ENCODE results near the gene GYPB. TPM values are rescaled to one million over a fixed set of nuclear protein-coding genes. Genes with fewer than 3 reads are reported as not detected.
A peak's percentile ranks its signal among the peaks of the same experiment; 100 is the strongest.
"Not testable (repeated sequence)": the region's sequence is repeated elsewhere in the genome, so short reads cannot be mapped to it uniquely, and the experiment has no call there.

Gene GYPB
- total RNA-seq, 2 donors from 2014 or later: not detected

DNA sequence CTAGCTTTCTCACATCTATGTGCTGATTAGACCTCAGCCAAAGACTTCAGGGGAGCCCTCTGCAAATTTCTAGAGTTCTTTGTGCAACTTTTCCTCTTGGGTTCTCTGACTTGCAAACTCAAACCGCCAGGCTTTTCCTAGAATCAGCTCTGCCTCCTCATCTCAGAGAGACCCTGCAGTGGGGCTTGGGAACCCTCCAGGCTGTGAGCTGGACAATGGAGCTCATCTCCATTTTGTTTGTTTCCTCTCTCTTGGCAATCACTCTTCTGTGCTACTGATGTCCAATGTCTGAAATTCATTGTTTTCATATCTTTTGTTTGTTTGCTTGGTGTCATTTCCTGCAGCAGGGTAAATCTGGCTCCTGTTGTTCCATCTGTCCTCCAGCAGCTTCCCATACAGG is 33.0 kb downstream of the GYPB start:
- ATAC-seq: no peak
- Mint-ChIP-seq H3K27ac (no peak overlapping the region), H3K9me3 (no peaks in the 10 kb centered on the region), H3K36me3 (no peaks in the 10 kb centered on the region)
- DNase-seq (ENCODE audit: low spot score in 2 of 2): no peak

DNA sequence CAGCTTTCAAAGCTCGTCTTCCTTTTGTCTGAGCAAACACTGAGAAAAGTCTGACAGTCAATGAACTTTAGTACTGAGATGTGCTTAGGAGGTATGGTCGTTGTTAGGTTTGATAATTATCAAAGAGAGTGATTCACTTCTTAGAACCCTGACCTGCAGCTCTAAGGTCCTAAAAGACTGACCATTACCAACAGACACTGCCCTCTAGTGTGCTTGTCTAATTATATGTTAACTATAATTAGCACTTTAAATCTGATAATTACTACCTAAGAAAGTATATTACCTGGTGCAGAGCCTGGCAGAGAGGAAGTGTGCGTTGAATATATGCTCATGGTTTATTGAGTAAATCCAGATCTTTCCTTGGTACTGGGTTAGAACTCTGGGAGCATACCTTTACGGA is 38.4 kb downstream of the GYPB start:
- not testable (repeated sequence) for H3K36me3 Mint-ChIP-seq; DNase-seq (ENCODE audit: low spot score in 2 of 2); H3K27ac Mint-ChIP-seq; ATAC-seq; H3K9me3 Mint-ChIP-seq

DNA sequence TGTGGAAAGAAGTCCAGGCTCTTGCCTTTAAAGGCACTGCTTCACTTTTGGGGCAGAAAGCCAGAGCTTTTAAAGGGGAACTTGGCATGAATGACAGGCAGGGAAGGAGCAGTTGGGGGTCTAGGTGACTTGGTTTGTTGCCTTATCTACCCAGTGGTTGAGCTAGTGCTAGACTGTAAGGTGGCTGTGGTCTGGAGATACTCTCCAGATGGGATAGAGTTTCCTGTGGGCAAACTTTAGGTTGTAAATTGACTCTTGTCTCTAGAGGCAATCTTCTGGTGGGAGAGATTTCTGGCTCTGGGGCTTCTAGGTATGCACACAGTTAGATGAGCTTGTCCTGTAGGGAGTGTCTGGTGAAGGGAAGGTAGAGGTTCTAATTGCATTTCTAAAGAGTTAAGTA is 43.7 kb downstream of the GYPB start:
- not testable (repeated sequence) for H3K27ac Mint-ChIP-seq

DNA sequence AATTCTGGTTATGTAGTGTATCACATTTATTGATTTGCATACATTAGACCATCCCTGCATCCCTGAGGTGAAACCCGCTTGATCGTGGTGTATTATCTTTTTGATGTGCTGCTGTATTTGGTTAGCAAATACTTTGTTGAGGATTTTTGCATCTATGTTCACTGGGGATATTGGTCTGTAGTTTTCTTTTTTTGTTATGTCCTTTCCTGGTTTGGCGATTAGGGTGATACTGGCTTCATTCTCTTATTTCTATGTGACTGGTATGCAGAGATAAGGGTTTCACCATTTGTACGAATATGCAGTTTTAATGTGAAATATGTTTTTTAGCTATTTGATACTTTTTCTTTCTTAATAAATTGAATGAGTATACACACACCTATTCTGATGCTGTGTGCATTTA is 45.2 kb downstream of the GYPB start:
- ATAC-seq; DNase-seq (ENCODE audit: low spot score in 2 of 2); H3K36me3 Mint-ChIP-seq; H3K27ac Mint-ChIP-seq; H3K9me3 Mint-ChIP-seq: not testable (repeated sequence)

More for the DNA sequence above, 43.7 kb downstream of the GYPB start:
- not testable (repeated sequence) for H3K36me3 Mint-ChIP-seq; ATAC-seq; H3K9me3 Mint-ChIP-seq; DNase-seq (ENCODE audit: low spot score in 2 of 2)

DNA sequence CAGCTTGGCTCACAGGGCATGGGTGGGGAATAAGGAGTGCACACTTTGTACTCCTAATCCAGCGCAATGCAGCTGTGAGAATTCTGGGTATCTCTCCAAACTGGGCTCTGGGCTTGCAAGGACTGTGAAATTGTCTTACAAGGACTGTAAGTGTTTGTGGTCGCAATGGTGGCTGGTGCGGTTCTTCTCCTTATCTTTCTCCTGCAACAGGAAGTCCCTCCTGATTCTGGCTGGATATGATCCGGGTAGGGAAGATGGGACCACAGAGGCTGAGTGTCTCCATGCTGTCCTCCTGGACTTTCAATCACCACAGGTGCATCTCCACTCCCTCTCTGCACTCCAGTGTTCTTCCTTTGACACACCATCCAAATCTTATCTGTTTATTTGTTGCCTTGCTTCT is 58.1 kb downstream of the GYPB start:
- ATAC-seq: no peak
- no peaks in the 10 kb centered on the region for H3K9me3 Mint-ChIP-seq
- no peak for DNase-seq (ENCODE audit: low spot score in 2 of 2)
- no peak overlapping the region for H3K27ac Mint-ChIP-seq
- no peaks in the 10 kb centered on the region for H3K36me3 Mint-ChIP-seq

- H3K9me3 Mint-ChIP-seq: peaks cover 17 to 22% of the 10 kb centered on the region in 2 donors
- H3K27ac Mint-ChIP-seq; ATAC-seq; DNase-seq (ENCODE audit: low spot score in 2 of 2): not testable (repeated sequence)
- peaks cover 8 to 10% of the 10 kb centered on the region in 2 donors for H3K36me3 Mint-ChIP-seq
These were observed 63.9 kb downstream of the GYPB start for GRCh38 chr4:143955306-143955705.

GRCh38 chr4:143951458-143951972 is 67.7 kb downstream of the GYPB start:
- Mint-ChIP-seq H3K36me3 (peaks cover 8 to 10% of the 10 kb centered on the region in 2 donors), H3K9me3 (peaks cover 17 to 28% of the 10 kb centered on the region in 2 donors)
- DNase-seq (ENCODE audit: low spot score in 2 of 2); H3K27ac Mint-ChIP-seq: not testable (repeated sequence)
- peak in 1 of 2 donors; percentile 68 for ATAC-seq

DNA sequence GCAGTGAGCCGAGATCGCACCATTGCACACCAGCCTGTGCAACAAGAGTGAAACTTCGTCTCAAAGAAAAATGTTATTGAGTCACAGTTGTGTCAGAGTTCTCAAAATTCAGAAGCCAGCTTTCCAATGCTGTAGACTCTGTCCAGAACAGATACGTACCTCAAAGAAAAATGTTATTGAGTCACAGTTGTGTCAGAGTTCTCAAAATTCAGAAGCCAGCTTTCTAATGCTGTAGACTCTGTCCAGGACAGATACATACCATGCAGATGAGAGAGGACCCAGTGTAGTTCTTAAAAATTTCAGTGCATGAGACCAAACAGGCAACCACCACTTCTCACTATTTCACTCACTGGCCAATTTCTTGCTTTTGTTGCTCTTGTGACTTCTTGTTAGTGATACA is 68.2 kb downstream of the GYPB start:
- H3K9me3 Mint-ChIP-seq: peaks cover 17 to 28% of the 10 kb centered on the region in 2 donors
- H3K27ac Mint-ChIP-seq; DNase-seq (ENCODE audit: low spot score in 2 of 2); ATAC-seq: not testable (repeated sequence)
- peaks cover 8 to 10% of the 10 kb centered on the region in 2 donors for H3K36me3 Mint-ChIP-seq

- not testable (repeated sequence) for H3K27ac Mint-ChIP-seq; DNase-seq (ENCODE audit: low spot score in 2 of 2); ATAC-seq
- peaks cover 8 to 10% of the 10 kb centered on the region in 2 donors for H3K36me3 Mint-ChIP-seq
- peaks cover 17 to 28% of the 10 kb centered on the region in 2 donors for H3K9me3 Mint-ChIP-seq
These were observed 69.0 kb downstream of the GYPB start for GRCh38 chr4:143950185-143950584.

DNA sequence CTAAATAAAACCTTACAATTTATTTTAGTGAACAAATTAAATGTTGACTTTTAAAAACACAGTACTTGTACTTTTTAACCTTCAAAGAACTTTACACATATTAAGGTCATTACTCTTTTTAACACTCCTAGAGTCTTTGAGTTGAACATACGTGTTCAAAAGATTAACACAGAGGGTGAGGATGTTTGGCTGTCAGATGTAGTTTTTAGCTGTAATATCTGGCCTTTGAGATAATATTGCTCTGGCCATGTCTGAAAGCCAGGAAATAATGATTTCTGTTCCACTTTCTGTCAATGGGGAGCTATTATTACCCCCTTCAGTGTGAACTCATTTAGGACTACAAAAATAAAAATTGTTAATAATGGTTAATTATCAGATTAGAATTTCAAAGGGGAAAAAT is 71.7 kb downstream of the GYPB start:
- not testable (repeated sequence) for ATAC-seq
- peaks cover 8 to 10% of the 10 kb centered on the region in 2 donors for H3K36me3 Mint-ChIP-seq

More for the DNA sequence above, 71.7 kb downstream of the GYPB start:
- not testable (repeated sequence) for DNase-seq (ENCODE audit: low spot score in 2 of 2); H3K27ac Mint-ChIP-seq
- H3K9me3 Mint-ChIP-seq: peaks cover 10 to 22% of the 10 kb centered on the region in 2 donors

Other genes starting within 250 kb of the GYPB start
- gene GYPE, start 113.8 kb downstream of the GYPB start, total RNA-seq: under 1 TPM in 1 of 2 donors, not detected in 1; 0.29 TPM
- gene GYPA, start 121.3 kb upstream of the GYPB start, total RNA-seq: not detected

All from activated naive CD4-positive, alpha-beta T cell treated with anti-CD3 and anti-CD28 coated beads, Interleukin-2, amount 50 U/mL, for 72 hours (primary cell).